SK-N-SH treated with all-trans-retinoic acid at 6 μM for 48 hours (cell line): ENCODE measurements around the gene KCNQ5.

ENCODE experiments used
- ATAC-seq: fragments of 200-7000 bp; cut with Tn5 transposase; 3 replicates; pipeline ENCODE4 v1.9.1; 2020; ENCODE audit warnings: mild to moderate bottlenecking, moderate library complexity
- ARNTL ChIP-seq: fragments of 450-650 bp; formaldehyde crosslinking; IDR thresholded peaks from 2 replicates; pipeline ENCODE4 v1.5.0; 2020; ENCODE audit warnings: low read depth, mild to moderate bottlenecking, moderate library complexity, borderline replicate concordance
- BACH2 ChIP-seq: fragments of 250-450 bp; sonication (Bioruptor Pico); IDR thresholded peaks from 2 replicates; pipeline ENCODE4 v1.9.0; 2021; ENCODE audit warnings: mild to moderate bottlenecking, borderline replicate concordance
- CREB5 ChIP-seq: fragments of 250-450 bp; sonication (Bioruptor Pico); IDR thresholded peaks from 2 replicates; pipeline ENCODE4 v1.5.1; 2020; ENCODE audit warnings: low read depth, mild to moderate bottlenecking, moderate library complexity
- CSDC2 ChIP-seq: fragments of 250-450 bp; sonication (Bioruptor Pico); IDR thresholded peaks from 2 replicates; pipeline ENCODE4 v1.5.0; 2020; ENCODE audit warnings: mild to moderate bottlenecking, moderate library complexity
- CSRNP3 ChIP-seq: fragments of 250-450 bp; sonication (Bioruptor Pico); IDR thresholded peaks from 2 replicates; pipeline ENCODE4 v1.5.1; 2021; ENCODE audit warnings: mild to moderate bottlenecking, moderate library complexity
- ESRRG ChIP-seq: fragments of 250-450 bp; sonication (Bioruptor Pico); IDR thresholded peaks from 2 replicates; pipeline ENCODE4 v1.6.1; 2021; ENCODE audit warnings: mild to moderate bottlenecking
- ISL1 ChIP-seq: fragments of 250-450 bp; sonication (Bioruptor Pico); IDR thresholded peaks from 2 replicates; pipeline ENCODE4 v2.1.2; 2022; ENCODE audit warnings: mild to moderate bottlenecking, moderate library complexity
- OSR1 ChIP-seq: fragments of 250-450 bp; sonication (Bioruptor Pico); IDR thresholded peaks from 2 replicates; pipeline ENCODE4 v1.8.0; 2022; ENCODE audit warnings: moderate library complexity, mild to moderate bottlenecking, inconsistent platforms
- PATZ1 ChIP-seq: fragments of 250-450 bp; sonication (Bioruptor Pico); IDR thresholded peaks from 2 replicates; pipeline ENCODE4 v1.8.0; 2020; ENCODE audit warnings: mild to moderate bottlenecking, moderate library complexity, borderline replicate concordance
- POU6F1 ChIP-seq: fragments of 250-450 bp; sonication (Bioruptor Pico); IDR thresholded peaks from 2 replicates; pipeline ENCODE4 v1.8.0; 2021; ENCODE audit warnings: low read depth, mild to moderate bottlenecking, moderate library complexity, borderline replicate concordance
- PPARA ChIP-seq: fragments of 250-450 bp; sonication (Bioruptor Pico); IDR thresholded peaks from 2 replicates; pipeline ENCODE4 v1.5.0; 2020; ENCODE audit warnings: mild to moderate bottlenecking, borderline replicate concordance
- RARB ChIP-seq: fragments of 250-450 bp; sonication (Bioruptor Pico); IDR thresholded peaks from 2 replicates; pipeline ENCODE4 v1.8.0; 2021; ENCODE audit warnings: mild to moderate bottlenecking, moderate library complexity
- SNAI2 ChIP-seq: fragments of 250-450 bp; sonication (Bioruptor Pico); IDR thresholded peaks from 2 replicates; pipeline ENCODE4 v1.5.0; 2020; ENCODE audit warnings: mild to moderate bottlenecking, moderate library complexity
- TCF4 ChIP-seq: fragments of 250-450 bp; sonication (Bioruptor Pico); IDR thresholded peaks from 2 replicates; pipeline ENCODE4 v1.8.0; 2021; ENCODE audit warnings: mild to moderate bottlenecking, moderate library complexity, borderline replicate concordance
- TOX ChIP-seq: fragments of 250-450 bp; sonication (Bioruptor Pico); IDR thresholded peaks from 2 replicates; pipeline ENCODE4 v1.8.0; 2021; ENCODE audit warnings: mild to moderate bottlenecking, moderate library complexity, borderline replicate concordance
- TSHZ2 ChIP-seq: fragments of 250-450 bp; sonication (Bioruptor Pico); IDR thresholded peaks from 2 replicates; pipeline ENCODE4 v1.5.0; 2020; ENCODE audit warnings: mild to moderate bottlenecking, moderate library complexity
- ZC3H10 ChIP-seq: fragments of 250-450 bp; sonication (Bioruptor Pico); IDR thresholded peaks from 2 replicates; pipeline ENCODE4 v1.5.1; 2021; ENCODE audit warnings: mild to moderate bottlenecking, moderate library complexity
- ZFP3 ChIP-seq: fragments of 250-450 bp; sonication (Bioruptor Pico); IDR thresholded peaks from 2 replicates; pipeline ENCODE4 v1.5.0; 2020; ENCODE audit warnings: mild to moderate bottlenecking, moderate library complexity
- ZFP30 ChIP-seq: fragments of 450-650 bp; formaldehyde crosslinking; IDR thresholded peaks from 2 replicates; pipeline ENCODE4 v1.5.0; 2022; ENCODE audit warnings: mild to moderate bottlenecking, moderate library complexity
- ZNF565 ChIP-seq: fragments of 450-650 bp; formaldehyde crosslinking; conservative IDR thresholded peaks from 2 replicates; pipeline ENCODE4 v1.5.0; 2020; ENCODE audit warnings: low read depth, mild to moderate bottlenecking, moderate library complexity
- ZNF70 ChIP-seq: fragments of 450-650 bp; formaldehyde crosslinking; IDR thresholded peaks from 2 replicates; pipeline ENCODE4 v1.5.0; 2020; ENCODE audit warnings: mild to moderate bottlenecking, moderate library complexity
- ZNF8 ChIP-seq: fragments of 450-650 bp; formaldehyde crosslinking; IDR thresholded peaks from 2 replicates; pipeline ENCODE4 v1.5.0; 2020; ENCODE audit warnings: mild to moderate bottlenecking, moderate library complexity

The KCNQ5 gene

GRCh38 chr6:72619883-72620696 is 1.8 kb upstream of the KCNQ5 start:
- peak; percentile 2; the same call in 2 of the 3 replicates for ATAC-seq
- TF ChIP-seq ZC3H10 (CRISPR knock-in tag) (no peak), CREB5 (CRISPR knock-in tag) (no peak), PPARA (no peak), ZFP30 (CRISPR knock-in tag) (no peak), BACH2 (CRISPR knock-in tag) (no peak), ZNF565 (CRISPR knock-in tag) (no peak), TCF4 (no peak), POU6F1 (no peak), RARB (CRISPR knock-in tag) (no peak), SNAI2 (CRISPR knock-in tag) (no peak), CSDC2 (no peak), OSR1 (CRISPR knock-in tag) (no peak)

GRCh38 chr6:72620871-72621290 is 983 bp upstream of the KCNQ5 start:
- TF ChIP-seq TCF4 (no peak), ZNF565 (CRISPR knock-in tag) (no peak)
- ATAC-seq, result no peak

- TF ChIP-seq ZNF70 (CRISPR knock-in tag) (no peak), ARNTL (CRISPR knock-in tag) (no peak), ESRRG (CRISPR knock-in tag) (no peak), ZC3H10 (CRISPR knock-in tag) (no peak), CSDC2 (no peak), OSR1 (CRISPR knock-in tag) (no peak), CSRNP3 (no peak), PPARA (no peak), TSHZ2 (CRISPR knock-in tag) (no peak), ZNF565 (CRISPR knock-in tag) (no peak), CREB5 (CRISPR knock-in tag) (no peak), ISL1 (CRISPR knock-in tag) (no peak), RARB (CRISPR knock-in tag) (no peak), ZFP3 (CRISPR knock-in tag) (no peak), PATZ1 (CRISPR knock-in tag) (no peak), SNAI2 (CRISPR knock-in tag) (no peak), ZFP30 (CRISPR knock-in tag) (no peak), TOX (CRISPR knock-in tag) (no peak), ZNF8 (CRISPR knock-in tag) (no peak), TCF4 (no peak)
- peak; percentile 70 for ATAC-seq
Observed at GRCh38 chr6:72622094-72622940, 453 bp downstream of the KCNQ5 start.
